Measurements from ENCODE around the gene CLSTN2. TPM values are rescaled to one million over a fixed set of nuclear protein-coding genes. Genes with fewer than 3 reads are reported as not detected.

The CLSTN2 gene
- total and polyA plus RNA-seq, 2 of the 4 experiments (the other 2 are of a cell fraction): under 0.01 to 0.07 TPM

- intact Hi-C loops (cut with micrococcal nuclease) (no loop called here), in situ Hi-C loops (cut with MboI; ENCODE audit: low sequenced_read_pairs) (no loop called here), dilution Hi-C loops (cut with HindIII; ENCODE audit: low sequenced_read_pairs, unreplicated experiment) (no loop called here)
- Histone ChIP-seq H3K36me3 (ENCODE audit: control insufficient read depth, insufficient read depth, low read length) (no peaks in the 10 kb centered on the region), H3K4me3 (ENCODE audit: insufficient read depth, low read depth, low read length) (no peak overlapping the region), H3K14ac (replicated peaks; ENCODE audit: low read depth, low read length) (no peak overlapping the region), H3K9ac (ENCODE audit: low read depth, low read length) (no peak overlapping the region), H3K27ac (ENCODE audit: insufficient read depth, low read length) (no peak overlapping the region), H3K4ac (ENCODE audit: low read depth, low read length) (no peak overlapping the region), H3K9me3 (ENCODE audit: control insufficient read depth, insufficient read depth, low read length) (no peaks in the 10 kb centered on the region), H3K56ac (ENCODE audit: extremely low read depth, insufficient read depth, low read length) (no peak overlapping the region), H2AK9ac (replicated peaks; ENCODE audit: low read depth, low read length, poor library complexity) (no peak overlapping the region), H3K27me3 (ENCODE audit: control insufficient read depth, insufficient read depth, low read length) (no peaks in the 10 kb centered on the region), H4K91ac (ENCODE audit: insufficient read depth, low read depth, low read length) (no peak overlapping the region), H3K18ac (ENCODE audit: low read depth, low read length) (no peak overlapping the region), H2BK20ac (ENCODE audit: low read depth, low read length) (no peak overlapping the region), H4K8ac (ENCODE audit: low read depth in 2 of 2, low read length in 2 of 2) (no peak overlapping the region), H4K20me1 (ENCODE audit: insufficient read depth, low read length) (no peaks in the 10 kb centered on the region), H2AFZ (replicated peaks; ENCODE audit: low read length, poor library complexity) (no peak overlapping the region), H2BK15ac (ENCODE audit: low read depth, low read length) (no peak overlapping the region), H3K9me1 (ENCODE audit: insufficient read depth, low read length) (no peaks in the 10 kb centered on the region), H3K79me1 (ENCODE audit: low read depth in 1 of 2, low read length in 2 of 2) (no peaks in the 10 kb centered on the region), H2AK5ac (ENCODE audit: low read depth, low read length) (no peak overlapping the region), H3K23ac (ENCODE audit: low read depth, low read length) (no peak overlapping the region), H3K4me2 (ENCODE audit: low read depth, low read length) (no peak overlapping the region), H4K5ac (ENCODE audit: low read depth, low read length) (no peak overlapping the region), H2BK5ac (ENCODE audit: low read depth, low read length, poor library complexity, severe bottlenecking) (no peak overlapping the region), H3K4me1 (ENCODE audit: control insufficient read depth, insufficient read depth, low read length) (no peaks in the 10 kb centered on the region), H2BK120ac (ENCODE audit: low read depth, low read length) (no peak overlapping the region)
- CTCF ChIA-PET: no interaction called here
- WGBS, 2 experiments (ENCODE audit: extremely low coverage in 2 of 2, insufficient read length in 1 of 2): no CpG with 5 or more reads among the region's 3 CpGs
- POLR2A ChIA-PET (ENCODE audit: unreplicated experiment): no interaction called here
- BruUV-seq (replicated peaks): no TSS peak
- TF ChIP-seq RFX5 (IDR thresholded peaks at IDR 0.05; ENCODE audit: low read depth, low read length) (no peak), SMC3 (IDR thresholded peaks at IDR 0.05; ENCODE audit: low read depth, low read length) (no peak), FOS (IDR thresholded peaks at IDR 0.05; ENCODE audit: low read depth, low read length) (no peak), NFE2L2 (IDR thresholded peaks at IDR 0.05; ENCODE audit: low read depth, low read length) (no peak), MAFK (IDR thresholded peaks at IDR 0.05; ENCODE audit: low read depth, low read length) (no peak), CTCF (conservative IDR thresholded peaks at IDR 0.05; ENCODE audit: low read depth, low read length) (no peak), RCOR1 (IDR thresholded peaks at IDR 0.05; ENCODE audit: insufficient replicate concordance, low read length) (no peak), USF2 (IDR thresholded peaks at IDR 0.05; ENCODE audit: low read depth, low read length) (no peak), MXI1 (IDR thresholded peaks at IDR 0.05; ENCODE audit: borderline replicate concordance, low read depth, low read length) (no peak), CHD1 (IDR thresholded peaks at IDR 0.05; ENCODE audit: low read depth, low read length) (no peak), RAD21 (IDR thresholded peaks at IDR 0.05; ENCODE audit: low read length) (no peak), BHLHE40 (IDR thresholded peaks at IDR 0.05; ENCODE audit: low read depth, low read length) (no peak), MAZ (IDR thresholded peaks at IDR 0.05; ENCODE audit: borderline replicate concordance, low read depth, low read length) (no peak), POLR2A (IDR thresholded peaks at IDR 0.05; ENCODE audit: low read depth, low read length) (no peak), CEBPB (IDR thresholded peaks at IDR 0.05; ENCODE audit: low read depth, low read length) (no peak), ELK1 (IDR thresholded peaks at IDR 0.05; ENCODE audit: borderline replicate concordance, low read depth, low read length) (no peak)
- DNase-seq (no peak), ATAC-seq (ENCODE audit: low read depth) (no peak)
Observed at GRCh38 chr3:140076552-140076951, 141.6 kb downstream of the CLSTN2 start.

Measured in IMR-90 (cell line).